ENCODE data around the gene SAA4.
"Not testable (repeated sequence)": the region's sequence is repeated elsewhere in the genome, so short reads cannot be mapped to it uniquely, and the experiment has no call there.

Gene SAA4

DNA sequence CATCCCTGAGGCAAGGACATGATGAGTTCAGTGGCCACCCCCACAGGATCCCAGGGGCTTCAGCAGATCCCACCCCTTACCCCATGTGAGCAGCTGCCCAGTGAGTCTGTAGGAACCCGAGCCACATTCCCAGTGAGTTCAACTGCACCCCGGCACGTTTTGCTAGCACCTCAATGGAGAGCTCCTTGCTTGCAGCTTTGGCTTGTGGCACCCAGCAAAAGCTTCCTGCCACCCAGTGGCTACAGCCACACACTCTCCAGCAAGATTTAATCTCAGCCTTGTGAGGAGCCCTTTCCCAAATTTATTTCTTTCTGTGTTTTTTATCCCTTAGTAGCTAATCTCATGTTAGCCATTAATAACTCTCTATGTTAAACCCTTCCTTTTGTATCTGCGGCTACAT lies 33.5 kb upstream of the SAA4 start:
- DNase-seq (no peak), ATAC-seq (ENCODE audit: insufficient read depth, low read depth) (no peak)
- Histone ChIP-seq H3K4me1 (ENCODE audit: insufficient read depth, low read length) (no peaks in the 10 kb centered on the region), H4K20me1 (ENCODE audit: insufficient read depth, low read length) (no peaks in the 10 kb centered on the region), H3K9ac (ENCODE audit: low read depth, low read length) (no peak overlapping the region), H3K36me3 (ENCODE audit: insufficient read depth, low read length) (no peaks in the 10 kb centered on the region), H3K4me2 (ENCODE audit: insufficient read depth, low read length) (no peak overlapping the region), H2AFZ (ENCODE audit: low read depth, low read length) (no peak overlapping the region), H3K9me3 (ENCODE audit: insufficient read depth, low read length, severe bottlenecking) (no peaks in the 10 kb centered on the region), H3K27ac (ENCODE audit: low read length) (no peak overlapping the region), H3K27me3 (ENCODE audit: insufficient read depth, low read length, poor library complexity) (peaks cover 4% of the 10 kb centered on the region), H3K4me3 (ENCODE audit: low read depth in 1 of 2, low read length in 2 of 2) (no peak overlapping the region), H3K79me2 (ENCODE audit: insufficient read depth, low read length) (no peaks in the 10 kb centered on the region)
- TF ChIP-seq, protein P1, sequence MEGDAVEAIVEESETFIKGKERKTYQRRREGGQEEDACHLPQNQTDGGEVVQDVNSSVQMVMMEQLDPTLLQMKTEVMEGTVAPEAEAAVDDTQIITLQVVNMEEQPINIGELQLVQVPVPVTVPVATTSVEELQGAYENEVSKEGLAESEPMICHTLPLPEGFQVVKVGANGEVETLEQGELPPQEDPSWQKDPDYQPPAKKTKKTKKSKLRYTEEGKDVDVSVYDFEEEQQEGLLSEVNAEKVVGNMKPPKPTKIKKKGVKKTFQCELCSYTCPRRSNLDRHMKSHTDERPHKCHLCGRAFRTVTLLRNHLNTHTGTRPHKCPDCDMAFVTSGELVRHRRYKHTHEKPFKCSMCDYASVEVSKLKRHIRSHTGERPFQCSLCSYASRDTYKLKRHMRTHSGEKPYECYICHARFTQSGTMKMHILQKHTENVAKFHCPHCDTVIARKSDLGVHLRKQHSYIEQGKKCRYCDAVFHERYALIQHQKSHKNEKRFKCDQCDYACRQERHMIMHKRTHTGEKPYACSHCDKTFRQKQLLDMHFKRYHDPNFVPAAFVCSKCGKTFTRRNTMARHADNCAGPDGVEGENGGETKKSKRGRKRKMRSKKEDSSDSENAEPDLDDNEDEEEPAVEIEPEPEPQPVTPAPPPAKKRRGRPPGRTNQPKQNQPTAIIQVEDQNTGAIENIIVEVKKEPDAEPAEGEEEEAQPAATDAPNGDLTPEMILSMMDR (IDR thresholded peaks at IDR 0.05; ENCODE audit: borderline replicate concordance, extremely low read depth, low read length, poor library complexity, severe bottlenecking) = no peak
- TF ChIP-seq EZH2 (IDR thresholded peaks at IDR 0.05; ENCODE audit: borderline replicate concordance, low read depth, low read length, severe bottlenecking) = no peak

- not testable (repeated sequence) for DNase-seq; H2AFZ ChIP-seq (ENCODE audit: low read depth, low read length); H3K36me3 ChIP-seq (ENCODE audit: insufficient read depth, low read length); H3K4me1 ChIP-seq (ENCODE audit: insufficient read depth, low read length); H3K79me2 ChIP-seq (ENCODE audit: insufficient read depth, low read length); H3K9ac ChIP-seq (ENCODE audit: low read depth, low read length); H3K9me3 ChIP-seq (ENCODE audit: insufficient read depth, low read length, severe bottlenecking); H3K4me2 ChIP-seq (ENCODE audit: insufficient read depth, low read length); H3K27ac ChIP-seq (ENCODE audit: low read length); H3K4me3 ChIP-seq (ENCODE audit: low read depth in 1 of 2, low read length in 2 of 2); H4K20me1 ChIP-seq (ENCODE audit: insufficient read depth, low read length); H3K27me3 ChIP-seq (ENCODE audit: insufficient read depth, low read length, poor library complexity); ATAC-seq (ENCODE audit: insufficient read depth, low read depth)
Measured at GRCh38 chr11:18269252-18269651, 32.6 kb upstream of the SAA4 start.

- not testable (repeated sequence) for H3K4me2 ChIP-seq (ENCODE audit: insufficient read depth, low read length); H4K20me1 ChIP-seq (ENCODE audit: insufficient read depth, low read length); H2AFZ ChIP-seq (ENCODE audit: low read depth, low read length); H3K36me3 ChIP-seq (ENCODE audit: insufficient read depth, low read length); H3K79me2 ChIP-seq (ENCODE audit: insufficient read depth, low read length); H3K4me3 ChIP-seq (ENCODE audit: low read depth in 1 of 2, low read length in 2 of 2); H3K9ac ChIP-seq (ENCODE audit: low read depth, low read length); ATAC-seq (ENCODE audit: insufficient read depth, low read depth); H3K27me3 ChIP-seq (ENCODE audit: insufficient read depth, low read length, poor library complexity); H3K4me1 ChIP-seq (ENCODE audit: insufficient read depth, low read length); H3K27ac ChIP-seq (ENCODE audit: low read length); H3K9me3 ChIP-seq (ENCODE audit: insufficient read depth, low read length, severe bottlenecking); DNase-seq
Measured at GRCh38 chr11:18267335-18268133, 30.9 kb upstream of the SAA4 start.

DNA sequence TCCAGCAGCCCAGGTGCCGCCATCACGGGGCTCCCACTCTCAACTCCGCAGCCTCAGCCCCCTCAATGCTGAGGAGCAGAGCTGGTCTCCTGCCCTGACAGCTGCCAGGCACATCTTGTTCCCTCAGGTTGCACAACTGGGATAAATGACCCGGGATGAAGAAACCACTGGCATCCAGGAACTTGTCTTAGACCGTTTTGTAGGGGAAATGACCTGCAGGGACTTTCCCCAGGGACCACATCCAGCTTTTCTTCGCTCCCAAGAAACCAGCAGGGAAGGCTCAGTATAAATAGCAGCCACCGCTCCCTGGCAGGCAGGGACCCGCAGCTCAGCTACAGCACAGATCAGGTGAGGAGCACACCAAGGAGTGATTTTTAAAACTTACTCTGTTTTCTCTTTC lies 29.3 kb upstream of the SAA4 start, which contains the start of gene SAA1:
Gene SAA1, plus strand, starts transcription at position 316 of the 400 bp plus-strand sequence. CDS start 624 bp downstream, outside the sequence.
- Histone ChIP-seq H3K4me2 (ENCODE audit: insufficient read depth, low read length) (no peak within 1 kb of the TSS), H3K27me3 (ENCODE audit: insufficient read depth, low read length, poor library complexity) (peaks cover 4% of the 10 kb centered on the region), H3K4me3 (ENCODE audit: low read depth in 1 of 2, low read length in 2 of 2) (no peak within 1 kb of the TSS), H3K9ac (ENCODE audit: low read depth, low read length) (no peak within 1 kb of the TSS), H3K27ac (ENCODE audit: low read length) (no peak within 1 kb of the TSS), H3K4me1 (ENCODE audit: insufficient read depth, low read length) (no peaks in the 10 kb centered on the region), H3K9me3 (ENCODE audit: insufficient read depth, low read length, severe bottlenecking) (no peaks in the 10 kb centered on the region), H3K36me3 (ENCODE audit: insufficient read depth, low read length) (no peaks in the 10 kb centered on the region), H2AFZ (ENCODE audit: low read depth, low read length) (no peak within 1 kb of the TSS), H4K20me1 (ENCODE audit: insufficient read depth, low read length) (no peaks in the 10 kb centered on the region), H3K79me2 (ENCODE audit: insufficient read depth, low read length) (no peaks in the 10 kb centered on the region)
- ATAC-seq (ENCODE audit: insufficient read depth, low read depth) (no peak), DNase-seq (no peak)
- TF ChIP-seq, protein P1 (IDR thresholded peaks at IDR 0.05; ENCODE audit: borderline replicate concordance, extremely low read depth, low read length, poor library complexity, severe bottlenecking) = no peak
- no peak for TF ChIP-seq EZH2 (IDR thresholded peaks at IDR 0.05; ENCODE audit: borderline replicate concordance, low read depth, low read length, severe bottlenecking)

Measured in DND-41 (cell line).